ENCODE data around the gene SLC2A10.

SLC2A10 gene

GRCh38 chr20:46704714-46705377 is 4.6 kb upstream of the SLC2A10 start:
- DNase-seq: no peak

- DNase-seq: no peak
Measured at GRCh38 chr20:46705378-46705729, 4.1 kb upstream of the SLC2A10 start.

GRCh38 chr20:46706242-46706641 is 3.2 kb upstream of the SLC2A10 start:
- DNase-seq: no peak

- DNase-seq: no peak
Measured at GRCh38 chr20:46708172-46708860, 1.1 kb upstream of the SLC2A10 start.

GRCh38 chr20:46709055-46709458 is 392 bp upstream of the SLC2A10 start:
- no peak for DNase-seq

- no peak for DNase-seq
Measured at GRCh38 chr20:46710153-46710913, 884 bp downstream of the SLC2A10 start.

- no peak for DNase-seq
Measured at GRCh38 chr20:46712056-46712636, 2.7 kb downstream of the SLC2A10 start.

GRCh38 chr20:46713957-46714834 is 4.7 kb downstream of the SLC2A10 start:
- DNase-seq: no peak

GRCh38 chr20:46715292-46715756 is 5.9 kb downstream of the SLC2A10 start:
- no peak for DNase-seq

GRCh38 chr20:46717818-46718541 is 8.5 kb downstream of the SLC2A10 start:
- no peak for DNase-seq

- no peak for DNase-seq
Measured at GRCh38 chr20:46720019-46720418, 10.6 kb downstream of the SLC2A10 start.

GRCh38 chr20:46720776-46721425 is 11.5 kb downstream of the SLC2A10 start:
- DNase-seq: no peak

GRCh38 chr20:46721476-46721875 is 12.0 kb downstream of the SLC2A10 start:
- DNase-seq: no peak

- no peak for DNase-seq
Measured at GRCh38 chr20:46722450-46722849, 13.0 kb downstream of the SLC2A10 start.

- DNase-seq: no peak
Measured at GRCh38 chr20:46723039-46723438, 13.6 kb downstream of the SLC2A10 start.

GRCh38 chr20:46724343-46724959 is 15.0 kb downstream of the SLC2A10 start:
- DNase-seq: no peak

GRCh38 chr20:46725186-46726165 is 16.0 kb downstream of the SLC2A10 start:
- no peak for DNase-seq

GRCh38 chr20:46731770-46732169 is 22.3 kb downstream of the SLC2A10 start:
- DNase-seq: no peak

- DNase-seq: no peak
Measured at GRCh38 chr20:46735436-46735835, 26.0 kb downstream of the SLC2A10 start.

Measured in NCI-H2107 (cell line).